ENCODE data around the gene GALK2. TPM values are rescaled to one million over a fixed set of nuclear protein-coding genes. Genes with fewer than 3 reads are reported as not detected.
"Not testable (repeated sequence)": the region's sequence is repeated elsewhere in the genome, so short reads cannot be mapped to it uniquely, and the experiment has no call there.

GALK2 gene
- total and polyA plus RNA-seq, 2 donors (not counting 1 experiment from before 2014, with no cell fraction given) = 11.2 to 23.1 TPM

GRCh38 chr15:49255966-49256759 is 86.1 kb downstream of the GALK2 start:
- 100% methylated on average over 1 of the region's 6 CpGs for WGBS (ENCODE audit: insufficient coverage)
- H3K4me3 ChIP-seq (ENCODE audit: control extremely low read depth in 1 of 5, extremely low read depth in 1 of 5, insufficient read depth in 1 of 5, low read depth in 2 of 5, low read length in 4 of 5) = no peak overlapping the region
- no peaks in the 10 kb centered on the region for H3K9me3 ChIP-seq (ENCODE audit: control extremely low read depth in 1 of 3, control insufficient read depth in 2 of 3, insufficient read depth in 1 of 3, low read length in 2 of 3)
- no peak for TF ChIP-seq EZH2 (IDR thresholded peaks at IDR 0.05; ENCODE audit: borderline replicate concordance, insufficient read depth, low read depth, low read length, poor library complexity, severe bottlenecking)
- TF ChIP-seq, protein P1, sequence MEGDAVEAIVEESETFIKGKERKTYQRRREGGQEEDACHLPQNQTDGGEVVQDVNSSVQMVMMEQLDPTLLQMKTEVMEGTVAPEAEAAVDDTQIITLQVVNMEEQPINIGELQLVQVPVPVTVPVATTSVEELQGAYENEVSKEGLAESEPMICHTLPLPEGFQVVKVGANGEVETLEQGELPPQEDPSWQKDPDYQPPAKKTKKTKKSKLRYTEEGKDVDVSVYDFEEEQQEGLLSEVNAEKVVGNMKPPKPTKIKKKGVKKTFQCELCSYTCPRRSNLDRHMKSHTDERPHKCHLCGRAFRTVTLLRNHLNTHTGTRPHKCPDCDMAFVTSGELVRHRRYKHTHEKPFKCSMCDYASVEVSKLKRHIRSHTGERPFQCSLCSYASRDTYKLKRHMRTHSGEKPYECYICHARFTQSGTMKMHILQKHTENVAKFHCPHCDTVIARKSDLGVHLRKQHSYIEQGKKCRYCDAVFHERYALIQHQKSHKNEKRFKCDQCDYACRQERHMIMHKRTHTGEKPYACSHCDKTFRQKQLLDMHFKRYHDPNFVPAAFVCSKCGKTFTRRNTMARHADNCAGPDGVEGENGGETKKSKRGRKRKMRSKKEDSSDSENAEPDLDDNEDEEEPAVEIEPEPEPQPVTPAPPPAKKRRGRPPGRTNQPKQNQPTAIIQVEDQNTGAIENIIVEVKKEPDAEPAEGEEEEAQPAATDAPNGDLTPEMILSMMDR (IDR thresholded peaks at IDR 0.05) = no peak
- no peaks in the 10 kb centered on the region for H3K27me3 ChIP-seq (replicated peaks in 1 of 4; ENCODE audit: control extremely low read depth in 1 of 4, control insufficient read depth in 3 of 4, insufficient read depth in 4 of 4, low read length in 3 of 4)
- no peaks in the 10 kb centered on the region for H3K27me3 Mint-ChIP-seq
- peaks cover 4% of the 10 kb centered on the region for H3K9me3 Mint-ChIP-seq (ENCODE audit: insufficient read depth)
- H3K36me3 ChIP-seq (replicated peaks in 1 of 2; ENCODE audit: control extremely low read depth in 1 of 2, control insufficient read depth in 1 of 2, extremely low read depth in 1 of 2, insufficient read depth in 2 of 2, low read length in 1 of 2) = no peaks in the 10 kb centered on the region
- ChIA-PET CTCF (no interaction called here), POLR2A (no interaction called here)
- DNase-seq (no peak), ATAC-seq (ENCODE audit: low read depth) (no peak)
- H4K20me1 ChIP-seq (ENCODE audit: control insufficient read depth, insufficient read depth, low read length, poor library complexity, severe bottlenecking) = no peaks in the 10 kb centered on the region
- no peaks in the 10 kb centered on the region for H3K79me2 ChIP-seq (ENCODE audit: control insufficient read depth, insufficient read depth, low read length)
- no peaks in the 10 kb centered on the region for H3K4me1 ChIP-seq (ENCODE audit: control insufficient read depth in 2 of 2, insufficient read depth in 2 of 2, low read length in 2 of 2)
- intact Hi-C loops (cut with micrococcal nuclease) = no loop called here
- no peak overlapping the region for H3K27ac ChIP-seq (ENCODE audit: low read length in 2 of 2)
- peaks cover 1% of the 10 kb centered on the region for H3K4me1 Mint-ChIP-seq
- H3K4me3 Mint-ChIP-seq = no peak overlapping the region
- H3K4me2 ChIP-seq (replicated peaks; ENCODE audit: low read depth, low read length, poor library complexity, severe bottlenecking) = no peak overlapping the region
- no peak overlapping the region for H2AFZ ChIP-seq (ENCODE audit: insufficient read depth, low read depth, low read length, poor library complexity, severe bottlenecking)
- H3K27ac Mint-ChIP-seq = no peak overlapping the region
- no peak overlapping the region for H3K9ac ChIP-seq (ENCODE audit: low read length)

DNA sequence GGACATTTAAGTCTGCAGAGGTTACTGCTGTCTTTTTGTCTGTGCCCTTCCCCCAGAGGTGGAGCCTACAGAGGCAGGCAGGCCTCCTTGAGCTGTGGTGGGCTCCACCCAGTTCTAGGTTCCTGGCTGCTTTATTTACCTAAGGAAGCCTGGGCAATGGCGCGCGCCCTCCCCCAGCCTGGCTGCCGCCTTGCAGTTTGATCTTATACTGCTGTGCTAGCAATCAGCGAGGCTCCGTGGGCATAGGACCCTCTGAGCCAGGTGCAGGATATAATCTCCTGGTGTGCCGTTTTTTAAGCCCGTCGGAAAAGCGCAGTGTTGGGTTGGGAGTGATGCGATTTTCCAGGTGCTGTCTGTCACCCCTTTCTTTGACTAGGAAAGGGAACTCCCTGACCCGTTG is 95.1 kb downstream of the GALK2 start:
- intact Hi-C loops (cut with micrococcal nuclease); H4K20me1 ChIP-seq (ENCODE audit: control insufficient read depth, insufficient read depth, low read length, poor library complexity, severe bottlenecking); H3K79me2 ChIP-seq (ENCODE audit: control insufficient read depth, insufficient read depth, low read length); H3K27ac ChIP-seq (ENCODE audit: low read length in 2 of 2); H3K4me3 ChIP-seq (ENCODE audit: control extremely low read depth in 1 of 5, extremely low read depth in 1 of 5, insufficient read depth in 1 of 5, low read depth in 2 of 5, low read length in 4 of 5); H3K9me3 ChIP-seq (ENCODE audit: control extremely low read depth in 1 of 3, control insufficient read depth in 2 of 3, insufficient read depth in 1 of 3, low read length in 2 of 3); H3K27ac Mint-ChIP-seq; H3K27me3 Mint-ChIP-seq; H3K4me3 Mint-ChIP-seq; H3K9me3 Mint-ChIP-seq (ENCODE audit: insufficient read depth); POLR2A ChIA-PET; H3K4me1 Mint-ChIP-seq; DNase-seq; H3K36me3 ChIP-seq (replicated peaks in 1 of 2; ENCODE audit: control extremely low read depth in 1 of 2, control insufficient read depth in 1 of 2, extremely low read depth in 1 of 2, insufficient read depth in 2 of 2, low read length in 1 of 2); H3K27me3 ChIP-seq (replicated peaks in 1 of 4; ENCODE audit: control extremely low read depth in 1 of 4, control insufficient read depth in 3 of 4, insufficient read depth in 4 of 4, low read length in 3 of 4); H3K4me2 ChIP-seq (replicated peaks; ENCODE audit: low read depth, low read length, poor library complexity, severe bottlenecking); CTCF ChIA-PET; H2AFZ ChIP-seq (ENCODE audit: insufficient read depth, low read depth, low read length, poor library complexity, severe bottlenecking); ATAC-seq (ENCODE audit: low read depth); H3K9ac ChIP-seq (ENCODE audit: low read length); H3K4me1 ChIP-seq (ENCODE audit: control insufficient read depth in 2 of 2, insufficient read depth in 2 of 2, low read length in 2 of 2): not testable (repeated sequence)
- WGBS (ENCODE audit: insufficient coverage) = 92% methylated on average over 12 of the region's 12 CpGs
